Panc1 (cell line): ENCODE data around the gene SLC45A1. TPM values are rescaled to one million over a fixed set of nuclear protein-coding genes. Genes with fewer than 3 reads are reported as not detected.
A peak's percentile ranks its signal among the peaks of the same experiment; 100 is the strongest.

Source experiments
- ATAC-seq: fragments of 200-7000 bp; cut with Tn5 transposase; 2 replicates; pipeline ENCODE4 v1.9.1; 2020; ENCODE audit warnings: mild to moderate bottlenecking, moderate library complexity
- BruUV-seq: library from RNA; stranded (reverse); fragments of 400-500 nt; replicated peaks from 2 replicates; lab custom pipeline; 2021; lab: Mats Ljungman, UMichigan
- CTCF ChIA-PET: fragments of 300-600 bp; sonication (Branson Sonifier 250); formaldehyde crosslinking; loops from one replicate; lab custom pipeline; 2022; ENCODE audit warnings: antibody characterized with exemption; lab: Charles Lee
- POLR2A ChIA-PET: fragments of 300-600 bp; sonication (Branson Sonifier 250); formaldehyde crosslinking; loops from one replicate; lab custom pipeline; 2022; ENCODE audit warnings: antibody characterized with exemption; lab: Charles Lee
- DNase-seq: peaks from one replicate; pipeline ENCODE4 v3.0.0-alpha.2; 2010; ENCODE audit warnings: low read depth, low spot score
- H3K27ac ChIP-seq: 2 replicates; pipeline ENCODE4 v1.5.1; 2011; ENCODE audit warnings: mild to moderate bottlenecking, low read length, inconsistent platforms
- H3K27me3 ChIP-seq: fragments of 200-500 bp; sonication (Bioruptor generic); 2 replicates; pipeline ENCODE4 v1.6.0; 2014; ENCODE audit warnings: low read length, inconsistent platforms; ENCODE audit not compliant: control insufficient read depth, insufficient read depth
- H3K36me3 ChIP-seq: fragments of 200-500 bp; sonication (Bioruptor generic); 2 replicates; pipeline ENCODE4 v1.5.1; 2014; ENCODE audit warnings: inconsistent platforms, mild to moderate bottlenecking, low read length, moderate library complexity; ENCODE audit not compliant: control insufficient read depth, insufficient read depth
- H3K4me1 ChIP-seq: 2 replicates; pipeline ENCODE4 v1.5.1; 2011; ENCODE audit warnings: inconsistent platforms, mild to moderate bottlenecking, low read length, moderate library complexity; ENCODE audit not compliant: control insufficient read depth, insufficient read depth
- H3K4me3 ChIP-seq, 2 experiments: 2 replicates each; pipeline ENCODE4 v1.5.1; 2011 to 2012; ENCODE audit warnings: low read depth in 2 of 2, low read length in 2 of 2, mild to moderate bottlenecking in 2 of 2, inconsistent platforms in 1 of 2, moderate library complexity in 1 of 2
- H3K9me3 ChIP-seq: fragments of 200-500 bp; sonication (Bioruptor generic); 2 replicates; pipeline ENCODE4 v1.5.1; 2014; ENCODE audit warnings: low read depth, mild to moderate bottlenecking, inconsistent platforms, low read length, moderate library complexity; ENCODE audit not compliant: control insufficient read depth, insufficient read depth
- POLR2AphosphoS5 ChIP-seq: IDR thresholded peaks from 2 replicates; pipeline ENCODE4 v1.6.1; 2012; ENCODE audit warnings: mild to moderate bottlenecking, low read depth, low read length, moderate library complexity
- SIN3A ChIP-seq: IDR thresholded peaks from 2 replicates; pipeline ENCODE4 v1.6.1; 2012; ENCODE audit warnings: low read depth, mild to moderate bottlenecking, low read length, moderate library complexity, borderline replicate concordance; ENCODE audit not compliant: insufficient read depth
- TCF7L2 ChIP-seq: IDR thresholded peaks from 2 replicates; pipeline ENCODE4 v1.6.1; 2011; ENCODE audit warnings: mild to moderate bottlenecking, low read depth, low read length, inconsistent platforms
- in situ Hi-C: cut with HindIII; loops from 2 replicates; pipeline ENCODE4 v1.10.0; 2016; ENCODE audit warnings: low sequenced_read_pairs, low pct_unique_long_range_greater_than_20kb
- intact Hi-C: fragments of 100-400 bp; cut with micrococcal nuclease; formaldehyde crosslinking; loops from one replicate; pipeline ENCODE4 v1.10.0; 2022; ENCODE audit not compliant: unreplicated experiment
- total RNA-seq: library from RNA; stranded (reverse); gene quantifications from one replicate; pipeline ENCODE4 v1.2.1, GENCODE V29; 2021; ENCODE audit not compliant: unreplicated experiment
- TF ChIP-seq, protein P1 (sequence below), 2 experiments: IDR thresholded peaks; 2 replicates each; pipeline ENCODE4 v1.6.1; 2011 to 2012; ENCODE audit warnings: low read depth in 2 of 2, control low read depth in 1 of 2, low read length in 1 of 2, mild to moderate bottlenecking in 1 of 2, moderate library complexity in 1 of 2; ENCODE audit not compliant: insufficient read depth in 1 of 2
- TF ChIP-seq, protein P2 (sequence below): fragments of 450-650 bp; IDR thresholded peaks from 2 replicates; pipeline ENCODE4 v1.5.1; 2017; ENCODE audit warnings: mild to moderate bottlenecking

Gene SLC45A1
- total RNA-seq, 1 experiment from 2014 or later, result 11.3 TPM

DNA sequence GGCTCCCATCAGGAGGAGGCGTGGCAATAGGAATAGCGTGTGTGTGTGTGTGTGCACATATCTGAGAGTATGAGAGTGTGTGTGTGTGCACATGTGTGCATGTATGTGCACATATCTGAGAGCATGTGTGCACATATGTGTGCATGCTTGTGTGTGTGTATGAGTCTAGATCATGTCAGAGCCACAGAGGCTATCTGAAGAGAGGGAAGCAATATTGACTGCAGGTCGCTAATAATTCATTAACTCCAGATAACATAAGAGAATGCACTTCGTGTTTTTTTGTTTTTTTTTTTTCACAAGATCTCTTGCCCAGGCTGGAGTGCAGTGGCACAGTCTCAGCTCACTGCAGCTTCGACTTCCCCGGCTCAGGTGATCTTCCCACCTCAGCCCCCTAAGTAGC, 4.7 kb upstream of the SLC45A1 start:
- in situ Hi-C loops (loop anchor here (25.0 kb wide), 1 partner anchor 226 kb away; no protein-coding TSS in a partner anchor), intact Hi-C loops (loop anchor here (5.0 to 10.0 kb wide), 3 partner anchors 111 to 218 kb away; no protein-coding TSS in a partner anchor)
- no peak for DNase-seq
- ChIA-PET CTCF (interaction anchor here (0.6 kb wide), 2 partner anchors 181 to 285 kb away, joined by 3 to 4 read pairs; no protein-coding TSS in a partner anchor), POLR2A (interaction anchor here (0.6 kb wide), 1 partner anchor 103 kb away, joined by 6 read pairs; no protein-coding TSS in a partner anchor)
- H3K36me3 ChIP-seq, result no peaks in the 10 kb centered on the region
- no TSS peak for BruUV-seq
- ATAC-seq, result no peak
- H3K27ac ChIP-seq, result peak overlapping the region; percentile 98
- H3K4me1 ChIP-seq, result peaks cover 54% of the 10 kb centered on the region
- TF ChIP-seq POLR2AphosphoS5 (no peak), TCF7L2 (no peak), SIN3A (no peak)
- TF ChIP-seq, protein P1, sequence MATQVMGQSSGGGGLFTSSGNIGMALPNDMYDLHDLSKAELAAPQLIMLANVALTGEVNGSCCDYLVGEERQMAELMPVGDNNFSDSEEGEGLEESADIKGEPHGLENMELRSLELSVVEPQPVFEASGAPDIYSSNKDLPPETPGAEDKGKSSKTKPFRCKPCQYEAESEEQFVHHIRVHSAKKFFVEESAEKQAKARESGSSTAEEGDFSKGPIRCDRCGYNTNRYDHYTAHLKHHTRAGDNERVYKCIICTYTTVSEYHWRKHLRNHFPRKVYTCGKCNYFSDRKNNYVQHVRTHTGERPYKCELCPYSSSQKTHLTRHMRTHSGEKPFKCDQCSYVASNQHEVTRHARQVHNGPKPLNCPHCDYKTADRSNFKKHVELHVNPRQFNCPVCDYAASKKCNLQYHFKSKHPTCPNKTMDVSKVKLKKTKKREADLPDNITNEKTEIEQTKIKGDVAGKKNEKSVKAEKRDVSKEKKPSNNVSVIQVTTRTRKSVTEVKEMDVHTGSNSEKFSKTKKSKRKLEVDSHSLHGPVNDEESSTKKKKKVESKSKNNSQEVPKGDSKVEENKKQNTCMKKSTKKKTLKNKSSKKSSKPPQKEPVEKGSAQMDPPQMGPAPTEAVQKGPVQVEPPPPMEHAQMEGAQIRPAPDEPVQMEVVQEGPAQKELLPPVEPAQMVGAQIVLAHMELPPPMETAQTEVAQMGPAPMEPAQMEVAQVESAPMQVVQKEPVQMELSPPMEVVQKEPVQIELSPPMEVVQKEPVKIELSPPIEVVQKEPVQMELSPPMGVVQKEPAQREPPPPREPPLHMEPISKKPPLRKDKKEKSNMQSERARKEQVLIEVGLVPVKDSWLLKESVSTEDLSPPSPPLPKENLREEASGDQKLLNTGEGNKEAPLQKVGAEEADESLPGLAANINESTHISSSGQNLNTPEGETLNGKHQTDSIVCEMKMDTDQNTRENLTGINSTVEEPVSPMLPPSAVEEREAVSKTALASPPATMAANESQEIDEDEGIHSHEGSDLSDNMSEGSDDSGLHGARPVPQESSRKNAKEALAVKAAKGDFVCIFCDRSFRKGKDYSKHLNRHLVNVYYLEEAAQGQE (IDR thresholded peaks at IDR 0.05; ENCODE audit: insufficient read depth in 1 of 2, low read depth in 2 of 2, low read length in 1 of 2), result no peak
- TF ChIP-seq, protein P2, sequence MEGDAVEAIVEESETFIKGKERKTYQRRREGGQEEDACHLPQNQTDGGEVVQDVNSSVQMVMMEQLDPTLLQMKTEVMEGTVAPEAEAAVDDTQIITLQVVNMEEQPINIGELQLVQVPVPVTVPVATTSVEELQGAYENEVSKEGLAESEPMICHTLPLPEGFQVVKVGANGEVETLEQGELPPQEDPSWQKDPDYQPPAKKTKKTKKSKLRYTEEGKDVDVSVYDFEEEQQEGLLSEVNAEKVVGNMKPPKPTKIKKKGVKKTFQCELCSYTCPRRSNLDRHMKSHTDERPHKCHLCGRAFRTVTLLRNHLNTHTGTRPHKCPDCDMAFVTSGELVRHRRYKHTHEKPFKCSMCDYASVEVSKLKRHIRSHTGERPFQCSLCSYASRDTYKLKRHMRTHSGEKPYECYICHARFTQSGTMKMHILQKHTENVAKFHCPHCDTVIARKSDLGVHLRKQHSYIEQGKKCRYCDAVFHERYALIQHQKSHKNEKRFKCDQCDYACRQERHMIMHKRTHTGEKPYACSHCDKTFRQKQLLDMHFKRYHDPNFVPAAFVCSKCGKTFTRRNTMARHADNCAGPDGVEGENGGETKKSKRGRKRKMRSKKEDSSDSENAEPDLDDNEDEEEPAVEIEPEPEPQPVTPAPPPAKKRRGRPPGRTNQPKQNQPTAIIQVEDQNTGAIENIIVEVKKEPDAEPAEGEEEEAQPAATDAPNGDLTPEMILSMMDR, result no peak
- H3K4me3 ChIP-seq, result no peak overlapping the region
- peaks cover 6% of the 10 kb centered on the region; the same call in 1 of the 2 replicates for H3K9me3 ChIP-seq
- H3K27me3 ChIP-seq, result no peaks in the 10 kb centered on the region

DNA sequence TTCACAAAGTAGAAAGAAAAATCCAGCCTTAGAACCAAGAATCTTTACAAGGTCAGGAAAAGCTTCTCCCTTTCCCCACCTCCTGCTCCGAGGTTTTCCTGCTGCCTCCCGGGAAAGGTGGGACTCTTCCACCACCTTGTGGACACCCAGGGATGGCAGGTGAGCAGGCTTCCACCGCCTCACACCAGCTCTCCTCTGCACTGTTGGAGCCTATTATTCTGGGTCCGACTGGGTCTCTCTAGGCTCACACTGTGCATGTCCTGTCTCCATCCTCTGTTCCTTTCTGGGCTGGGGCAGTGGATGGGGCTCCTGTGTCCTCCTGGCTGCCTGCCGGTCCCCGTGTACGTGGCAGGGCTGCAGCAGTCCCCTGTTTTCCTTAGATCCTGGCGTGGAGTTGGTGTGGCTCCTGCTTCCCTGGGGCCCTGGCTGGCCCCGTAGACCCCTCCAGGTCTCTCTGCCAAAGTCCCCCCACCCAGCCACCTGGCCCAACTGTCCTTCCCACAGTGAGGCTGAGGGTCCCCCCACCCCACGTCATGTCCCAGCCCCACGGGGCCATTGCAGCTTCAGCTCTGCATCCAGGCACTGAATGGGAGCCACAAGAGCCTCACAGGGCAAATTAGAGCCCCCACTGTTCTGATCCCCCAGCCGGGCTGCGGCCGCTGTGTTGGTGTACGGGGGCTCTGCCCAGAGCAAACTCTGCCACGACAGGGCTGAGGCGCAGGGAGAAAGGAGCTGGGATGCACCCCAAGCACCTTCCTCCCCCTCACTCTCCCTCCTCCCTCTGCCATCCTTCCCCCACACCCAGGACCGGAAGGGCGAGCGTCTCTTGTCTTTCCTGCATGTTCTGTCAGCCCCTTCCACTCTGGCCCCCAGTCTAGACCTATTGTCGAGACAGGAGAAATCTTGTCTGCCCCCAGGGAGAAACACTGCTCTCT, 3.3 kb upstream of the SLC45A1 start:
- no peak for TF ChIP-seq TCF7L2
- TF ChIP-seq SIN3A, result no peak
- TF ChIP-seq, protein P1 (IDR thresholded peaks at IDR 0.05; ENCODE audit: insufficient read depth in 1 of 2, low read depth in 2 of 2, low read length in 1 of 2), result 0 out of 4 replicates have a peak, but pooled peaks of 1 of the 2 experiments have one; percentile 45
- TF ChIP-seq, protein P2, result peak; percentile 91
- TF ChIP-seq POLR2AphosphoS5, result peak; percentile 50; the same call in 1 of the 2 replicates
- in situ Hi-C loops (loop anchor here (25.0 kb wide), 1 partner anchor 227 kb away; no protein-coding TSS in a partner anchor), intact Hi-C loops (loop anchor here (2.0 to 10.0 kb wide), 6 partner anchors 112 to 340 kb away; partner anchors contain the start of gene ERRFI1)
- no peaks in the 10 kb centered on the region for H3K36me3 ChIP-seq
- ChIA-PET POLR2A (interaction anchor here (0.5 to 1.2 kb wide), 7 partner anchors 56 to 298 kb away, joined by 3 to 9 read pairs (median 3); no protein-coding TSS in a partner anchor), CTCF (interaction anchor here (0.6 to 1.5 kb wide), 18 partner anchors 33 to 629 kb away, joined by 3 to 8 read pairs (median 3); no protein-coding TSS in a partner anchor)
- peaks cover 6% of the 10 kb centered on the region; the same call in 1 of the 2 replicates for H3K9me3 ChIP-seq
- DNase-seq (peak; percentile 79), ATAC-seq (peak; percentile 85)
- peaks cover 60% of the 10 kb centered on the region for H3K4me1 ChIP-seq
- no TSS peak for BruUV-seq
- H3K4me3 ChIP-seq, result no peak overlapping the region
- H3K27me3 ChIP-seq, result no peaks in the 10 kb centered on the region
- H3K27ac ChIP-seq, result peak overlapping the region; percentile 98
